Hypothalamus (tissue), 51 donors: ENCODE measurements around the gene KREMEN1.
"Not testable (repeated sequence)": the region's sequence is repeated elsewhere in the genome, so short reads cannot be mapped to it uniquely, and the experiment has no call there.

Experiments
- DNase-seq, 51 donors: peaks; one replicate each; lab custom pipeline; 2025; lab: John Stamatoyannopoulos, UW

Gene KREMEN1

DNA sequence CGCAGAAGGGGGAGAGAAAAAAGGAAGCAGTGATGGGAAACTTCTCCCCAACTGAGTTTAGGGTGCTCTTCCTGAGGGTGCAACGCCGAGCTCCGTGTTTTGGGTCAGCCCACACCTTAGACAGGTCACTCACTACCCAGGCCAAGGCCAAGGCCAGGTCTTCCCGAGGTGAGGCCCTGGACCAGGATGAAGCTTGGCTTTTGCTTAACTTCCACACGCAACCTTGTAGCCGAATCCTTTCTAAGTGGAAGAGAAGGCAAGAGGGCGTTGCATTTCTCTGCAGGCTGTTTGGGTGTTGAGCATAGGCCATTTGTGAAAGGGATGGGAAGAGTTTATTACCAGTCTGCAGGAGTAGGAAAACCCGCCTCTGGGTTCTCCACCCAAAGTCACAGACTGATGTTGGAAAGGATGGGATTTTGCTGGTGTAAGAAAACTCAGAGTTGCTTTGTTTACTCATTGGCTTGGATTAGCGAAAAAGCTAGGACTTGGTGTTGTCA, 1.5 kb downstream of the KREMEN1 start:
- no peak for DNase-seq

DNA sequence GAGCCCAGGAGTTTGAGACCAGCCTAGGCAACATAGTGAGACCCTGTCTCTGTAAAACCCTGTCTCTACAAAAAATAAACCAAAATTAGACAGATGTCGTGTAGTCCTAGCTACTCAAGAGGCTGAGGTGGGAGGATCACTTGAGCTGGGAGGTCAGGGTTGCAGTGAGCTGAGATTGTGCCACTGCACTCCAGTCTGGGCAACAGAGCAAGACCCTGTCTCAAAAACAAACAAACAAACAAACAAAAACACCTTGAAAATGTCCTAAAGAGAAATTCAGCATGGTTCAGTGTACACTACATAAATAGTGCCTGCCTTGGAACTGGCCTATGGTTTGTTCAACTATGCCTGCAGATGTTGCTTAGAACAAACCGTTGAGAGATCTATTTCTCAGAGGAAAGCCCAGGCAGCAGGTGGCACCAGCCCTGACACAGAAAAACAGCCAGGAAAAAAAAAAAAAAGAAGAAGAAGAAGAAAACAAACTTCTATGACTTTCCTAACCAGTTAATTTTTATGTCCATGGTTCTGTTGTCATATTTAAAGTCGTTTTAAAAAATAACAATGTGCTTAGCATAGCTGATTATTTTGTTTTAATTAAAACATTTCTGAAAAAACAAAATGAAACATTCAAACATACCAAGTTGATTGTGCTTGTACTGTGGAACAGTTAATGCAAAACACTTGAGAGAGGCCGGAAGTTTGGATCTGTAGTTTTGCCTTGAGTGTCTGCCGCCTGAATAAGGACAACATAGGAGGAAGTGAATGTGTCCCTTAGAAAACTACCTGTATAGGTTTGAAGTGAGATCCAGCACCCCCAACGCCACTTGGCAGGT, 5.4 kb downstream of the KREMEN1 start:
- DNase-seq = no peak

DNA sequence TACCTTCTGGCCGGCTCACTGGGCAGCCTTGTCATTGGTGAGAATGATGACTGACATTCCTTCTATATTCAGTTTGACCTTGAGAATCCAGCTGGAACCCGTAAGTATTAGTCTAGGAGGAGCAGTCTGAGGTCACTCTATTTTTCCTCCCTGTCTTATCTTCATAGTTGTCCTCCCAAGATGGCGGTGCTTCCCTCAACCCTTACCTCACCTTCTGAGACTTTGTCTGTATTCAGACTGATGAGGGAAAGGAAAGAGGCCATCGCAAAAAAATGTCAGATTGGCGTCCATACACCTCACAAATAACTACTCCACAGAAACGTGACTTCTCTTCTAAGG, 6.0 kb downstream of the KREMEN1 start:
- DNase-seq = no peak

DNA sequence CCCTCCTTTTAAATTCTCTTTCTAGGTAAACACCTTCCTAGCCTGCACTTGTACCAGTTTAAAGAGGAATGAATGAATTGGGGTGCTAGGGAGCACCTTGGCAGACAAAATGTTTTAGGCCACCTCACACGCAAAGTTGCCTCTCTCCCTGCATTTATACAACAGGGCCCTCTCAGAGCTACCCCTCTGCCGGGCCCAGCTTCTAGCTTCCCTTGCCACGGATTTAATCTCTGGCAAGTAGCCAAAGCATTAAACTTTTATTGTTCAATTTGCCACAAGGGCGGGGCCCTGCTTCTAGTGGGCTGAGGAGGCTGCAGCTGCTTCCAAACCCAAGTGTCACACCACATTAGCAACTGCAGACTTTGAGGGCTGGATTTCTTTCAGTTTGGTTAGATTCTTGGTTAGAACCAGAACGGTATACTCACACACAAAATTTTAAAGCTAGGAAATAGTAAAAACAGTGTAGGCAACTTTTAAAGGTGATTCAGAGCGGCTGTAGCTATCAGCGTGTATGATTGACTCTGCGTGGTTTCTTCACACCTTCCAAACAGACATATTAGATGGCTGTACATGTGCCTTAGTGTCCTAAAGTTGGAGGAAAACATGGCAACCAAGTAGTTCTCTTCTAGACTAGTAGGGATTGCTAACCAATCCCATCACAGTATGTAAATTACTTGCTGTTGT, 6.5 kb downstream of the KREMEN1 start:
- DNase-seq = no peak

DNA sequence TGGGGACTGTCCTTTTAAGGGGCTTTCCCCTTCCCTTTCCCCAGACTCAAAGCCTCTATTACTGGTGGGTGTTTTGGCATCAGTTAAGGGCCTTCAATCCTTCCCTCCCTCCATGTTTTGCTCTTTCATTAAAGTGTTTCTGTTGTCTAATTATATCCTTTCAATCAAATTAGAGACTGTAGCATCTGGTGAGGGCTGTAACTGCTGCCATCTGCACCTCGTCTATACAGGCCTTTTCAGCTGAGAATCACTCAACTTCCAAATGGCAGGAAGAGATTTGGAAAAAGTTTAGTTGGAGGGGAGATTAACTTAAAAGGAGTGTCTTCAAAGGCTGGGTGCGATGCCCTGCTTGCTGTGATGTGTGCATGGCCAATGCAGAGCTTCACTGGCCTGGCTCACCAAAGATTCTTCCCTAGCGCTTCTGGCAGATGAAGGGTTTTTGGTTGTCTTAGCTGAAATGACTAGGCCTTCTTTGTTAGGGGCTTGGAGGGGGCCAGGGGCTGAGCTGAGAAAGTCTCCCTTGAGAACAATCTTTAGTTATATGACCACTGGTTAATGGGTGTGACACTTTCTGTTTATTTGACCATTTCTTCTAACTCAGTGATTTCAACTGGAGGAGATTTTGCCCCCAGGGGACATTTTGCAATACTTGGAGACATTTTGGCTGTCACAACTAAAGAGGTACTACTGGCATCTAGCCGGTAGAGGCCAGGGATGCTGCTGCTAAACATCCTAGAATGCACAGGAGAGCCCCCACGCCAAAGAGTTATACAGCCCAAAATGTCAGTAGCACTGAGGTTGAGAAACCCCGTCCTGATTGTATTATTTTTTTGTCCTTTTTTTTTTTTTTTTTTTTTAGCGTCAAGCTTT, 7.5 kb downstream of the KREMEN1 start:
- no peak for DNase-seq

DNA sequence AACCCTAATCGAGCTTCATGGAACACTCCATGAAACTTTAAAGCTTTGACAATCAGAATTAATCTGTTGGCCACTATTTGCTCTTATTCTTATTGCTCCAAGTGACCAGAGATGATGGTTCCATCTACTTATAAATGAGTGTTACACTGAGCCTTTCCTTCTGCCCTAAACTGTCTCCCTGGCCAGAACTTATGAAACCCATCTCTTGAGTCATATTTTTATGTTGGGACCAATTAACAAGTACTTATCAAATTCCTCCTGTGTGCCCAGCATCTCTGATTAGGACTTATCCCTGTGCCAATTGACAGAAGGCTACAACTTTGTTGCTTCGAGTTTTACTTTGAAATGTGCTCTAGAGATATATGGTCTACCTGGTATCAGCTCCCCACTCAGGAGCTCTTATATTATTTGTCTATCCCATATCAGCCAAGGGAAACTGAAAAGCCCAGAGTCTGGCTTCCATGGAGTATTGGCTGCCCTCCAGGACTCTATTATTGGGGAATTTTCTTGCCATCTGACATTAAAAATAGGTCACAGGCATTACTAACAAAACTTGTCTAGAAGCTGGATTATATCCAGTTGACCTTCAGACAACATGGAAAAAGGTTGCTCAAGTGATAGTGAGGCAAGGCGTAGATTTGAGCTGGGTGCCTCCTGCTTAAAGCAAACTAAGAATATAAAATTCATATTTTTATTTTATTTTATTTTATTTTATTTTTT, 8.8 kb downstream of the KREMEN1 start:
- no peak for DNase-seq

- no peak for DNase-seq
Measured at GRCh38 chr22:29082826-29083545, 10.2 kb downstream of the KREMEN1 start.

GRCh38 chr22:29083576-29083932, 10.7 kb downstream of the KREMEN1 start:
- not testable (repeated sequence) for DNase-seq

DNA sequence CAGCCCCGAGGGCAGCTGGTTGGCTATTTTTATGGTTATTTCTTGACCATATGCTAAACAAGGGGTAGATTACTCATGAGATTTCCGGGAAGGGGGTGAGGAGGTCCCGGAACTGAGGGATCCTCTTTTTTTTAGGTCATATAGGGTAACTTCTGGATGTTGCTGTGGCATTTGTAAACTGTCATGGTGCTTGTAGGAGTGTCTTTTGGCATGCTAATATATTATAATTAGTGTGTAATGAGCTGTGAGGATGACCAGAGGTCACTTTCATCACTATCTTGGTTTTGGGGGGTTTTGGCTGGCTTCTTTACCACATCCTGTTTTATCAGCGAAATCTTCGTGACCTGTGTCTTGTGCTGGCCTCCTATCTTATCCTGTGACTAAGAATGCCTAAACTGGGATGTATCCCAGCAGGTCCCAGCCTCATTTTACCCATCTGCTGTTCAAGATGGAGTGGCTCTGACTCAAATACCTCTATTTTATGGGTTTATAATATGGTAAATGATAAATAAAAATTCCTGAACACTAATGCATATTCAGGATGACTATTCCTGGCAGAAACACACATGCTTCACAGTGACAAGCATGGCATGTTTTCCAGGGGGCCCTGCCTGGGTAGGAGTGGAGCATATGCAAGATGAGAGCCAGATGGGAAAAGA, 11.2 kb downstream of the KREMEN1 start:
- DNase-seq = no peak

DNA sequence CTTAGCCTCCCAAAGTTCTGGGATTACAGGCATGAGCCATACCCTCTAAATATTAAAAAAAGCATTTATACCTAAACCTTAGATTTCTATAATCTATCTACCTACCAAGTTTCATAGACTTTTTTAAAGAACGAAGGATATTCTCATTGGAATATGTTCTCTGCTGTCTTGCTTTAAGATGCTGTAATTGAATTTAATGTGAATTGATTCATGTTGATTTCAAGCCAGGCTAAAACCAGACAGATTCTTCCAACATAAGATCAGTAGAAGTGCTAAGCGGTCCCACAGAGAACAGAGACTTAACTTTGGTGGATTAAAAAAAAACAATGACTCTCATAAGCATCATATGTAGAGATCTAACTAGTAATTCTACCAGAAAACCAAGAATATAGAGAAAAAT, 14.2 kb downstream of the KREMEN1 start:
- no peak for DNase-seq

DNA sequence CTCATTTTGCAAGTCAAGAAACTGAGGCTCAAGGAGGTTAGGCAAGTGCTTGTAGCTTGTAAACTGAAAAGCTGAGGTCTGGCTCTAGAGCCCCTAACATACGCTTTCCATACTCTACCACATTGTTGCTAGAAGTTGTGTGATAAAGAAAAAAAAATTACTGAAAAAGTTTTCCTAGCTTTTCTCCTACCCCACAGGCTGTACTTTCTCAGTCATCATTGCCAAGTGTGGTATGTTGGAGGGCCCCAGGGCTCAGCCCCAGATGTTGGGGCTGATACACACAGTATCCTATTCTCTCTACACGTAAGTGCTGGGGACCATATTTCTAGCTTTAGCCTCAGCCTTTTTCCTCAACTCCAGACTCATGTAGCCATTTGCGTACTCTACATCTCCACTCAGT, 16.0 kb downstream of the KREMEN1 start:
- DNase-seq = no peak

GRCh38 chr22:29089507-29089906, 16.7 kb downstream of the KREMEN1 start:
- DNase-seq = no peak

- no peak for DNase-seq
Measured at GRCh38 chr22:29090039-29090438, 17.2 kb downstream of the KREMEN1 start.

DNA sequence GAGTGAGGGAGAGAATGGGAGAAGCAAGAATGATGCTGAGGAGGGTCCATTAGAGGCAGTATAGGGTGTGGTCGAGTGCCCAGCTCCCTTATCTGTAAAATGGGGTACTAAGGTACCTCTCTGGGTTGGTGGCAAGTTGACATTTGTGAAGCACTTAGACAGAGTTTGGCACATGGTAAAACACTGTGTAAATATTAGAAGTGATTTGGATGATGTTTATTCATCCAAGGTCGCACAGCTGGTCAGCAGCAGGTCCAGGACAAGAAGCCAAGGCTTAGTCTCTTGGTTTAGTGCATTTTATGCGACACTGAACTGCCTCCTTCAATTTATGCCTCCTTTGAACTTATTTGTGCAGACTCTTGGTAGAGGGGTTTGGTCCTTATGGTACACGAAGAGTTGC, 19.4 kb downstream of the KREMEN1 start:
- no peak for DNase-seq

- no peak for DNase-seq
Measured at GRCh38 chr22:29093030-29093429, 20.2 kb downstream of the KREMEN1 start.

DNA sequence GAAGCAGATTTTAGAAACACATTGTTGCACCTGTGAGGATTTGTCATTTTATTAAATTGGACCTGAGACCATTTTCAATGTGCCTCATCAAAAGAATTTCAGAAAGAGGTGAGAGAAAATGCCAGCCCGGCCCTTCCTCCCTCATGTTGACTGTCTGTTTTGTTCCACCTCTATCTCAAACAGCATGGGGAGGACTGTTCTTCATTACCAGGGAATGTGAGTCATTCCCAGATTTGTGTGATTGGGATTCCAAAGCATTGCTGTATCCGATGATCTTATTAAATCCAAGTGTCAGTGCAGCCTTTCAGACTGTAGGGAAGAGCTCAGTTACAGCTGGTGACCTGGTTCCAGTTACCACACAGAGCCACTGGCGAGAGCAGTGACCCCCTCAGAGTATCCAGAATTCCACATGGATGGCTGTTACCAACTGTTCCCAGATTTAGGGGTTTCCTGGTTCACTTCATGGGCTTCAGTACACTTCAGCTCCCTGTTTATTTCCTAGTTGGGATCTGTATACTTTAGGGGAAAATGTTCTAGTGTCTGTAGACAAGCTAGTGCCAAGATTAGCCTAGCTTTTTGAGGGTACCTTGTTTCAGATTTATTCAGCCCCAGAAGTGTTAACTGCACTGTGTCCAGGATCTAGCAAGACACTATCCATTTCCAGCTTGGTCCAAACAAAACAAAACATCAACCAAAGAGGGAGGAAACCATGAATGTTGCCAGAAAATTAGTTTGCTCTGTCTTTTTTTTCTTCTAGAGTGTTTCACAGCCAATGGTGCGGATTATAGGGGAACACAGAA, 20.9 kb downstream of the KREMEN1 start:
- DNase-seq = peak in 1 of 51 donors; percentile 21

GRCh38 chr22:29095459-29095858, 22.6 kb downstream of the KREMEN1 start:
- DNase-seq = no peak
